Measurements from ENCODE around the gene TMEM156.

DNA sequence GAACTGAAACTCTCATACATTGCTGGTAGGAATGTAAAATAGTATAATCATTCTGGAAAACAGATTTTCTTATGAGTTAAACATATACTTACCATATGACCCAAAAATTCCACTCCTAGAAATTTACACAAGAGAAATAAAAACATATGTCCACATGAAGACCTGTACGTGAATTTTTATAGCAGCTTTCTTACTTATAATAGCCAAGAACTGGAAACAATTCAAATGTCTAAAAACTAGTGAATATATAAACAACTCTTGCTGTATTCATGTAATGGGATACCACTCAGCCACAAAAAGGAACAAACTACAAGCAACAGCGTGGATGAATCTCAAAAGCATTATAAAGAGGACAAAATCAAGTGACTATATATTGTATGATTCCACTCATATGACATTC, 27.5 kb downstream of the TMEM156 start:
- TF ChIP-seq, protein P1, sequence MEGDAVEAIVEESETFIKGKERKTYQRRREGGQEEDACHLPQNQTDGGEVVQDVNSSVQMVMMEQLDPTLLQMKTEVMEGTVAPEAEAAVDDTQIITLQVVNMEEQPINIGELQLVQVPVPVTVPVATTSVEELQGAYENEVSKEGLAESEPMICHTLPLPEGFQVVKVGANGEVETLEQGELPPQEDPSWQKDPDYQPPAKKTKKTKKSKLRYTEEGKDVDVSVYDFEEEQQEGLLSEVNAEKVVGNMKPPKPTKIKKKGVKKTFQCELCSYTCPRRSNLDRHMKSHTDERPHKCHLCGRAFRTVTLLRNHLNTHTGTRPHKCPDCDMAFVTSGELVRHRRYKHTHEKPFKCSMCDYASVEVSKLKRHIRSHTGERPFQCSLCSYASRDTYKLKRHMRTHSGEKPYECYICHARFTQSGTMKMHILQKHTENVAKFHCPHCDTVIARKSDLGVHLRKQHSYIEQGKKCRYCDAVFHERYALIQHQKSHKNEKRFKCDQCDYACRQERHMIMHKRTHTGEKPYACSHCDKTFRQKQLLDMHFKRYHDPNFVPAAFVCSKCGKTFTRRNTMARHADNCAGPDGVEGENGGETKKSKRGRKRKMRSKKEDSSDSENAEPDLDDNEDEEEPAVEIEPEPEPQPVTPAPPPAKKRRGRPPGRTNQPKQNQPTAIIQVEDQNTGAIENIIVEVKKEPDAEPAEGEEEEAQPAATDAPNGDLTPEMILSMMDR (IDR thresholded peaks at IDR 0.05) = no peak
- no peak for TF ChIP-seq POLR2A (IDR thresholded peaks at IDR 0.05)
- TF ChIP-seq POLR2AphosphoS5 (IDR thresholded peaks at IDR 0.05) = no peak

All from breast epithelium (tissue), 3 donors.